ENCODE measurements around the gene OSBPL2.

- TF ChIP-seq CTCF (IDR thresholded peaks at IDR 0.05 in 8 of 11, conservative IDR thresholded peaks at IDR 0.05 in 3 of 11) = no peak
- no peak for TF ChIP-seq POLR2AphosphoS5 (IDR thresholded peaks at IDR 0.05)
- TF ChIP-seq POLR2A (IDR thresholded peaks at IDR 0.05) = no peak
Observed at GRCh38 chr20:62200491-62201172, 37.7 kb upstream of the OSBPL2 start.

Measured in spleen (tissue), 7 donors.